ENCODE measurements around the gene SLC22A3. TPM values are rescaled to one million over a fixed set of nuclear protein-coding genes. Genes with fewer than 3 reads are reported as not detected.

Gene SLC22A3
- total RNA-seq, 3 donors from 2014 or later = 1.4 to 7.3 (median 1.6) TPM

DNA sequence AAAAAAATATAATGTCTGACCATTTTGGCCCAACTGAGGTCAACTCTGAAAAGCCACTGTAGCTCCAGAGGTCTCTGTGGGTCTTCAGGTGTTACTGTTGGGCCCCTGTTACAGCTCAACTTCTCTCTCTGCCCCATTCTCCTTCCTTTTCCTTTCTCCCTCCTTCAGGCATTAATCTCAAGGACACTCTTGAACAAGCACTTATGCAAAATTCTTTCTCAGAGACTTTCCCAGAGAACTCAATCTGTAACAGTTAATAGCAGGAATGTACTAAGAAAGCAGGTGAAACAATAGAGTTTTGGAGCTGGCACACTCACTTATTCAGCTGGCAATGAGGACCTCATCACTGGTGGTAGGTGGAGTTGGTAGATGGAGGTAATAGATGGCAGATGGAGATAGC is 31.9 kb upstream of the SLC22A3 start:
- H3K4me3 ChIP-seq = no peak overlapping the region
- DNase-seq (no peak), ATAC-seq (no peak)
- H3K36me3 ChIP-seq (ENCODE audit: low read depth) = no peaks in the 10 kb centered on the region
- intact Hi-C loops (cut with DNase I, micrococcal nuclease) = no loop called here
- TF ChIP-seq, protein P1, sequence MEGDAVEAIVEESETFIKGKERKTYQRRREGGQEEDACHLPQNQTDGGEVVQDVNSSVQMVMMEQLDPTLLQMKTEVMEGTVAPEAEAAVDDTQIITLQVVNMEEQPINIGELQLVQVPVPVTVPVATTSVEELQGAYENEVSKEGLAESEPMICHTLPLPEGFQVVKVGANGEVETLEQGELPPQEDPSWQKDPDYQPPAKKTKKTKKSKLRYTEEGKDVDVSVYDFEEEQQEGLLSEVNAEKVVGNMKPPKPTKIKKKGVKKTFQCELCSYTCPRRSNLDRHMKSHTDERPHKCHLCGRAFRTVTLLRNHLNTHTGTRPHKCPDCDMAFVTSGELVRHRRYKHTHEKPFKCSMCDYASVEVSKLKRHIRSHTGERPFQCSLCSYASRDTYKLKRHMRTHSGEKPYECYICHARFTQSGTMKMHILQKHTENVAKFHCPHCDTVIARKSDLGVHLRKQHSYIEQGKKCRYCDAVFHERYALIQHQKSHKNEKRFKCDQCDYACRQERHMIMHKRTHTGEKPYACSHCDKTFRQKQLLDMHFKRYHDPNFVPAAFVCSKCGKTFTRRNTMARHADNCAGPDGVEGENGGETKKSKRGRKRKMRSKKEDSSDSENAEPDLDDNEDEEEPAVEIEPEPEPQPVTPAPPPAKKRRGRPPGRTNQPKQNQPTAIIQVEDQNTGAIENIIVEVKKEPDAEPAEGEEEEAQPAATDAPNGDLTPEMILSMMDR (IDR thresholded peaks at IDR 0.05) = no peak
- H3K9me3 ChIP-seq = peaks cover 24% of the 10 kb centered on the region
- H3K4me1 ChIP-seq (ENCODE audit: low read depth) = no peaks in the 10 kb centered on the region

DNA sequence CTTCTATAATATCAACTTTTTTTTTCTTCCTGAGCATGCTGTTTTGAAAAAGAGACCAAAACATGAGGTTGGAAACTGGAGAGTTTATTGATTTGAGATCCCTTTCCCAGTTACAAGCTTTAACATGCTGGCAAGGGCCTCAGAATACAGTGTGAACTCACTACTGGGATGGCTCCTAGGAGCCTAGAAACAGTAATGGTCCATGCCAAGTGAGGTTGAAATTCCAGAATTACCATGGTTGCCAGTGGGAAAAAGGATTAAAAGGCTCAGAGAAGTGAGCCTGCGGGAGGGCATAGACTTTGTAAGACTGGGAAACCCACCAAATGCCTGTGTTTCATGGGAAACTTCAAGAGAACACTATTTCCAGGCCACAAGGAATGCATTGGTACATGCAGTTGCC is 28.9 kb upstream of the SLC22A3 start:
- no peak for ATAC-seq
- no peak overlapping the region for H3K4me3 ChIP-seq
- no peaks in the 10 kb centered on the region for H3K36me3 ChIP-seq (ENCODE audit: low read depth)
- TF ChIP-seq, protein P1 (IDR thresholded peaks at IDR 0.05) = no peak
- no peaks in the 10 kb centered on the region for H3K4me1 ChIP-seq (ENCODE audit: low read depth)
- peaks cover 9% of the 10 kb centered on the region for H3K9me3 ChIP-seq
- no peak for DNase-seq
- intact Hi-C loops (cut with DNase I, micrococcal nuclease) = no loop called here

DNA sequence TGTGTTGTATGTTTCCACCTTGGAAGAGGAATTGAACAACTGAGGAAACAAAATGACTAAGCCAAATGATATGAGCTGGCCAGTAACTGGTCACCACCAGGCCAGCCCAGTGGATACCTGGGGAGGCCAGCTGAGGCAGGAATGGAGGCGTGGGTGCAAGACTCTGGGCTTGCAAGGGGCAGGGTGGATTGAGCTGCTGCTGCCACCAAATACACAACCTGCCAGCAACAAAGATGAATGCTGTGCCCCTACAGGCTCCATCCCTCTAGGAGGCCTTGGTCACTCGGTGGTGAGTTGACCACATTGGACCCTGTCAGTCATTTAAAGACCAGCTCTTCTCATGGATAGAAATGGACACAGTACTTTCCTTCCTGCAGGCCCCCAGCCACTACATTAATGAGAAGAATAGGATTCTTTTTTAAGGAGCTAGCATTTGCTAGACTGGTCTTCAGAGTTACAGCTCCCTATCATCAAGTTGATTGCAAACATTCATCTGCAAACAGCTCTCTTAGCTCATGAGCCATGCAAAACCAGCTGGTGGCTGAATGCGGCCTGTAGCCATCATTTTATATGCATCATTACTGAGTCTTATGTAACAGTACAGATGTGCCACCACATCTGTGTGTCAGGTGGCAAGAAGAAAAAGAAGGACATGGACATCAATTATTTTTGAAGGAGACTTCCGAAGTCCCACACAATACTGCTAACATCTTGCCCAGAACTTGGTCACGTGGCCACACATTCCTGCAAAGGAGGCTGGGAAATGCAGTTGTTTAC is 26.3 kb upstream of the SLC22A3 start:
- ATAC-seq (no peak), DNase-seq (no peak)
- Histone ChIP-seq H3K36me3 (ENCODE audit: low read depth) (no peaks in the 10 kb centered on the region), H3K4me1 (ENCODE audit: low read depth) (no peaks in the 10 kb centered on the region), H3K9me3 (peaks cover 9% of the 10 kb centered on the region), H3K4me3 (no peak overlapping the region)
- TF ChIP-seq, protein P1 (IDR thresholded peaks at IDR 0.05) = no peak
- intact Hi-C loops (cut with DNase I, micrococcal nuclease) = no loop called here

DNA sequence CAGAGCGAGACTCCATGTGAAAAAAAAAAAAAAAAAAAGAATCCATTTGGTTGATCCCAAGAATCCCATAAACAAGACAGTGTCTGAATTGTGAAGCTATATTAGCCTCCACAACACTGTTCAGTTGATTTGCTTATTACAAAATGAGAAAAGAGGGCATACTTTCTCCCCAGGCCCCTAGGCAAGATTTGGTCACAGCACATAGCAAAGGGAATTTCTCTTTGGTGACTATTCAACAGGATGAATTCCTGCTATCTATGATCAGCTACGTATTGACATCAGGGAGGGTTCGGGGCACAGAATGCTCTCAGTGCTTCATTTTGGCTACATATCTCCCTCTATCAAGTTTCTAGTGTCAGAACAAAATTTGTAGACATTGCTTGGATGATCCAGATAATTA is 20.2 kb upstream of the SLC22A3 start:
- H3K4me3 ChIP-seq = no peak overlapping the region
- intact Hi-C loops (cut with DNase I, micrococcal nuclease) = no loop called here
- H3K4me1 ChIP-seq (ENCODE audit: low read depth) = no peaks in the 10 kb centered on the region
- DNase-seq = no peak
- no peaks in the 10 kb centered on the region for H3K9me3 ChIP-seq
- no peaks in the 10 kb centered on the region for H3K36me3 ChIP-seq (ENCODE audit: low read depth)
- no peak for ATAC-seq
- TF ChIP-seq, protein P1 (IDR thresholded peaks at IDR 0.05) = no peak

DNA sequence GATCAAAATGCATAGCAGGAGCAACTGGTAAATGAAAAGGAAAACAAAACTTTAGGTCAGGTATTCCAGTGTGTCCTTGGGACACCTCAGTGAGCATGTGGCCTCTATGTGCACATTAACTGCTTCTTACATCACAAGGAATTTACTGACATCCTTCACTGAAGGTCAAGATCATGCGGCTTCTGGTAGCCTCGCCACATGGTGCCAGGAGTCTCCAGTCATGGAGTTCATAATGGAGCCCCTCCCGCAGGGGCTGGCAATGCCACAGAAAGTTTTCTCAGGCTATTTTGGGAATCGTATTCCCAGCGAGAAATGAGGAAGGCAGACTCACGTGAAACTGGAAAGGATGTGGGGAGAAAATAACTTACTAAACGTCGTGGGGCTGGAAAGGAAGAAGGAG is 19.7 kb upstream of the SLC22A3 start:
- Histone ChIP-seq H3K9me3 (no peaks in the 10 kb centered on the region), H3K4me1 (ENCODE audit: low read depth) (no peaks in the 10 kb centered on the region), H3K4me3 (no peak overlapping the region), H3K36me3 (ENCODE audit: low read depth) (no peaks in the 10 kb centered on the region)
- no peak for ATAC-seq
- DNase-seq = no peak
- TF ChIP-seq, protein P1 (IDR thresholded peaks at IDR 0.05) = no peak
- intact Hi-C loops (cut with DNase I, micrococcal nuclease) = no loop called here
